Fibroblast of skin of right biceps (primary cell): ENCODE data around the gene CDK4.

Experiments
- DNase-seq: peaks from one replicate; pipeline ENCODE4 v3.0.0-alpha.2; 2013

Gene CDK4

GRCh38 chr12:57755194-57755453, 3.0 kb upstream of the CDK4 start:
- DNase-seq = no peak

GRCh38 chr12:57754411-57755193, 2.5 kb upstream of the CDK4 start, which contains the start of gene MARCHF9:
MARCHF9 (plus strand) TSS chr12:57755103; CDS start chr12:57755529, 426 bp downstream.
- DNase-seq = no peak

- no peak for DNase-seq
These were observed 1.7 kb upstream of the CDK4 start for GRCh38 chr12:57753756-57754337.

DNA sequence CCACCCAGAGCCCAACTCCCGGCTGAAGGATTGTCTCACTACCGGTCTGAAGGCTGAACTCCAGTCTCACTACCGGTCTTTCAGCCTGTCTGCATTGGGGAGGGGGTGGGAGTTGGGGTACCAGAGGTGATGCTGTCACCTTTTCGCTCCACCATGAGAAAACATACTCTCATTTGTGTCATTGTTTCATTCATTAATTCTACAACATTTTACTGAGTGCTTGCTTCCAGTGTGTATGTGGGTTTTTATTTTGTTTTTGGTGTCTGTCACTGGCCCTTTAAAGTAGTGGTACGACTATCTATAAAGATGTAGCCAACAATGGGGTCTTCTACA, 524 bp upstream of the CDK4 start:
- DNase-seq = no peak

- no peak for DNase-seq
These were observed 700 bp downstream of the CDK4 start for GRCh38 chr12:57751432-57751787.

- DNase-seq = no peak
These were observed 1.3 kb downstream of the CDK4 start for GRCh38 chr12:57750561-57751431.

DNA sequence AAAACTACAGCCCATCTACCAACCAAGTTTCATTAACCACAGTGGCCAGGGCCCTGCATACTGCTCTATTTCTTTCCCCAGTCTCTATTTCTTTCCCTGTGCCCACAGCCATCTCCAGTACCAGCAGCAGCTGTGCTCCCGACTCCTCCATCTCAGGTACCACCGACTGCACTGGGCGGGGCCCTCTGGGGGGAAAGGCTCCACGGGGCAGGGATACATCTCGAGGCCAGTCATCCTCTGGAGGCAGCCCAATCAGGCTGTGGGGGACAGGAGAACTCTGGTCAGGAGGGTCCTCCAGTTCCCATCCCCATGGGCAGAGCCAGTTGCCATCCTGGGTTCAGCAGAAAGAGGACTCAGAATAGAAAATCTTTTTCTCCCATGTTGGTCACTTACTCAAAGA, 3.0 kb downstream of the CDK4 start:
- DNase-seq = no peak

DNA sequence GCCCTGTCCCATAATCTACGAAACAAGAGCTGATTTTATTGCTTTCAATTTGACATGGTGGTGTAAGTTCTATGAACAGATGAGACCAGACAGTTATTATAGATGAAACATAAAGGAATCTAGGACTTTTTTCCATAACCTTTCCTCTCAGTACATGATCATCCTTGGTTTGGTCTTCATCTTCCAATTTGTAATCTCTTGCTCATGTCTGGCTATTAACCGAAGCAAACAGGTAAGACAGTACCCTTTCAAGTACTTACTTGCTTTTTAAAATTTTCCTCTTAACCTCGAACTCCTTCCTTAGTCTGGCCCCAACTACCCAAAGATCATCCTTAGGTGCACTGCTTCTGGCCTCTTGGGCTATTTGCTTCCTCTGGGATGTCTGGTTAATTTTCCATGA, 6.1 kb downstream of the CDK4 start:
- no peak for DNase-seq

DNA sequence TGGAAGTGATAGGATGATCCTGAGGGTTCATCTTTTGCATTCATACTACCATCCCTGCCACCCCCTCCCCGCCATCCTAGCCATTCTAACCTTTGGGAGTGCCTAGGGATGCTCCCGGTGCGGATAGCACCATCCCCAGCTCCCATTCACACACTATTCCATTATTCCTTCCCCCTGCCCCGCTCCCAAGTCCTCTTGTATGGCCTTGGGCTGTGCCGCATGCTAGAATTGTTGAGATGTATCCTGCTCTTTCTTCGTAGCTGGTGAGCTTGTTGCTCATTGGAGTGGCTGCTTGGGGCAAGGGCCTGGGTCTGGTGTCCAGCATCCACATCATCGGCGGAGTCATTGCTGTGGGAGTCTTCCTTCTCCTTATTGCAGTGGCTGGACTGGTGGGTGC, 6.6 kb downstream of the CDK4 start:
- no peak for DNase-seq

GRCh38 chr12:57744777-57745484, 7.2 kb downstream of the CDK4 start, which contains the start of gene TSPAN31:
TSPAN31 (plus strand) TSS chr12:57745039; CDS start chr12:57745155, 116 bp downstream.
- peak; percentile 99 for DNase-seq

- peak; percentile 86 for DNase-seq
These were observed 7.8 kb downstream of the CDK4 start for GRCh38 chr12:57744194-57744776.

GRCh38 chr12:57743769-57744168, 8.3 kb downstream of the CDK4 start:
- DNase-seq = no peak

- DNase-seq = no peak
These were observed 10.0 kb downstream of the CDK4 start for GRCh38 chr12:57741844-57742738.

GRCh38 chr12:57741413-57741789, 10.7 kb downstream of the CDK4 start:
- DNase-seq = no peak

DNA sequence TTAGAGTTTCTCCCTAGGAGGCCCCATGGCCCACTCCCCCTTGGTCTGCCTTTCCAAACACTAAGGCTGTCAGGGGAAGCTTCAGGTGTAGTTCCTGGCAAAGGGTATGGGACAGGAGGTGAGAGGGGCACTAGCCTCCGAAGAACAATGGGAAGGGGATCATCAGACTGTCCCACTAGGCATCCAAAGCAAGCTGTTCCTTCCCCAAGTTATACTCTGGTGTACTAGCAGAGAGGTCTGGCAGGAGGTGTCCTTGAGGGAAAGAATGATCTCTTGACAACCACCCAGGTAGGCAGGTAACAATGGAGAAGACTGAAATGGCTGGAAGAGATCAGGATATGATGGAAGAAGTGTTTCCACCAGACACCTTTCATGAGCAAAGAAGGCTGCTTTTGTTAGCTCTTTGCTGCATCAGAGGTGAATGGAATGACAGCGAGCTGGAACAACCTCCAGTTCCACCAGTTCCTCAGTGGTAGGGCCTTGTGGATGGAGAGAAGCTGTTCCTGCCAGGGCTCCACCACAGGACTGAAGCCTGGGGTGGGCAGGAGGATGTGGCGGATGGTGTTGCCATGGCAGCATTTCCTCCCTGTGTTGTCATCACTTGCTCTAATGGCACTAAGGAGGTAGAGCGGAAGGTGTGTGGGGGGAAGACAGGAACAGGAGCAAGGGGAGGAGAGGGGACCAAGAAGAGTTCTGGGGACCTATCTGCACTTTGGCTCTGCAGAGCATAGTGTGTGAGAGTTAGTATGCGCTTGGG, 11.3 kb downstream of the CDK4 start:
- no peak for DNase-seq

GRCh38 chr12:57739914-57740538, 12.1 kb downstream of the CDK4 start:
- DNase-seq = no peak

- DNase-seq = no peak
These were observed 12.7 kb downstream of the CDK4 start for GRCh38 chr12:57739387-57739786.

DNA sequence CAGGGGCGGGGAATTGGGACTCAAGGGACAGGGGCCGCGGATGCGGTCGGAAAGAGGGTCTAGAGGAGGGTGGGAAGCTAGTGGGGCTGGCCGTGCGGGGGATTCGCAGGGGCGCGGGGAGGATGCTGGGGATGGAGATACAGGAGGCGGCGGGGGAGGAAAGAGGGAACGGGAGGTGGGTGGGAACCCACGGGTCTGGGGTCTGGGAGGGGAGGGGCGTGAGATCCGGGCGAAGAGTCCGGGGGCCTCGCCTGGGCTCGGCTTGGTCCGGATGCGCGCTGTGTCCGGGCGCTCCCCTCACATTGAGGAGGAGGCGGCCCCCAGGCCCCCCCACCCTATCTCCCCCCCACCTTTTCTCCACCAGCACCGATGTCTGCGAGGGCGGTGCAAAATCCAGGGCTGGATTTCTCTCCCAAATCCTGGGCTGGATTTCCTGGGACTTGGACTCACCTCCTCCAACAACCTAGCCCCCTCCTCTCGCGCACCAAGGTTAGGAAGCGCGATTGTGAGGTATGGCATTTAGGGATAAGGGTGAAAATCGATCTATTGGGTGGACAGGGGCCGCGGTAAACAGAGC, 13.4 kb downstream of the CDK4 start, which contains the start of gene AGAP2:
Gene AGAP2, minus strand, starts transcription at position 82 of the 577 bp plus-strand sequence. CDS start 496 bp downstream, outside the sequence.
- peak; percentile 33 for DNase-seq

GRCh38 chr12:57737467-57738460, 14.3 kb downstream of the CDK4 start:
- no peak for DNase-seq
